Measurements from ENCODE around the gene P4HA3.

The P4HA3 gene

DNA sequence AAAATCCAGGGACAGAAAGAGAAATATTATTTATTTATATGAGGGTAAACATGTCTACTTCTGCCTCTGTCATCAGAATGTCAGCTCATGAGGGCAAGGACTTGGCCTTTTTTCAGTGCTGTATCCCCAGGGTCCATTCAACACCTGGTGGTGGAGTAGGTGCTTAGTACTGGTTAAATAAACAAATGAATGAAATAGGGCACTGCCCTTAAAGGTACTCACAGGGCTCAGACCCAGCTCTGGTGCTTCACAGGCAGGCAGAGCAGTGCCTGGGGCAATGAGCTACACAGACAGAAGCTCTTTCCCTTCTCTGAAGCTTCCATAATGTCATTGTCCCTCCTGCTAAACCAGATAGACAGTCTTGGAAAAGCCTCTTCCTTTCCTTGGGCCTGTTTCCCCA lies 30.9 kb downstream of the P4HA3 start:
- no peaks in the 10 kb centered on the region for H3K9me3 ChIP-seq (ENCODE audit: low read length)
- no peaks in the 10 kb centered on the region for H3K36me3 ChIP-seq (ENCODE audit: insufficient read depth, low read length)
- H3K4me3 ChIP-seq (ENCODE audit: low read depth in 1 of 2, low read length in 2 of 2), result no peak overlapping the region
- peaks cover 20% of the 10 kb centered on the region for H3K4me1 ChIP-seq (ENCODE audit: insufficient read depth, low read length)
- H3K27me3 ChIP-seq (ENCODE audit: control insufficient read depth in 1 of 2, insufficient read depth in 2 of 2, low read length in 2 of 2), result no peaks in the 10 kb centered on the region
- H3K9ac ChIP-seq (ENCODE audit: low read length), result no peak overlapping the region
- no peak overlapping the region for H3K27ac ChIP-seq (ENCODE audit: low read depth, low read length)

DNA sequence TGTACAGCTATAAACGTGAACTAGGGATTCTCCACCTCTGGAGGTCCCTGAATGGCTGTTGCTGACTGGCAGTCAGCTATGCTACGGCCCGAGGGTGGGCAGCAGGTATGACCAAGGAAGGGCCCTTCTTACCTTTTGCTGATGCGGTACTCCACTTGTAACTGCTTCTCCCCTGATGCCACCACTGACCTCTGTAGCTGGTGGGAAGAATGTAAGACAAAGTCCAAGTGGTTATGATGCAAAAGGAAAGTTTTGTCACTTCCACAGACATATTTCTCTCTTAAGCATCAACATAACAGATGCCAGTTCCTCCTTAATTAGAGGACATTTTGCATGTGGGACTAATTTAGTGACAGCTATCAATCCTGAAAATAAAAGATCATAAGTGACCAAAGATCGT lies 32.2 kb downstream of the P4HA3 start:
- Histone ChIP-seq H3K4me1 (ENCODE audit: insufficient read depth, low read length) (peaks cover 20% of the 10 kb centered on the region), H3K27me3 (ENCODE audit: control insufficient read depth in 1 of 2, insufficient read depth in 2 of 2, low read length in 2 of 2) (no peaks in the 10 kb centered on the region), H3K9ac (ENCODE audit: low read length) (no peak overlapping the region), H3K27ac (ENCODE audit: low read depth, low read length) (no peak overlapping the region), H3K36me3 (ENCODE audit: insufficient read depth, low read length) (no peaks in the 10 kb centered on the region), H3K9me3 (ENCODE audit: low read length) (no peaks in the 10 kb centered on the region), H3K4me3 (ENCODE audit: low read depth in 1 of 2, low read length in 2 of 2) (no peak overlapping the region)

DNA sequence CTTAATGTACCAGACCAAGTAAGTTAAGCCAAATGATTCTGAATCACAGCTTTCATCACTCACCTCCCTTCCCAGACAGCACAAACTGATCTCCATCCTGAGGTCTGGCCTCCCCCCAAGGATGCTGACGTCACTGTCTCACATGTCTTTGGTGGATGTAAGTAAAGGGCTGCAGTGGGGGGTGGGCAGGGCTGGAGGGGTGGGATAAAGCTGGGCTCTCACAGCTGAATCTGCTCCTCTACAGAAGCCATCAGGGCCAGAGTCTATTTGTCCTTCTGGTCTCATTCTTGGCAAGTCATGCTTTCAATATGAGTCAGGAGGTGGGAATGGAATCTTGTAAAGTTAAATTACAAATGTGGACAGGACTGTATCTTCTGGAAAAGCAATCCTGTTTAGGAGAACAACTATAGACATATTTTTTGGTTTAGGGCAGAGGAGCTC lies 32.7 kb downstream of the P4HA3 start:
- Histone ChIP-seq H3K27ac (ENCODE audit: low read depth, low read length) (no peak overlapping the region), H3K9ac (ENCODE audit: low read length) (no peak overlapping the region), H3K27me3 (ENCODE audit: control insufficient read depth in 1 of 2, insufficient read depth in 2 of 2, low read length in 2 of 2) (no peaks in the 10 kb centered on the region), H3K36me3 (ENCODE audit: insufficient read depth, low read length) (no peaks in the 10 kb centered on the region), H3K4me1 (ENCODE audit: insufficient read depth, low read length) (peaks cover 20% of the 10 kb centered on the region), H3K4me3 (ENCODE audit: low read depth in 1 of 2, low read length in 2 of 2) (no peak overlapping the region), H3K9me3 (ENCODE audit: low read length) (no peaks in the 10 kb centered on the region)

DNA sequence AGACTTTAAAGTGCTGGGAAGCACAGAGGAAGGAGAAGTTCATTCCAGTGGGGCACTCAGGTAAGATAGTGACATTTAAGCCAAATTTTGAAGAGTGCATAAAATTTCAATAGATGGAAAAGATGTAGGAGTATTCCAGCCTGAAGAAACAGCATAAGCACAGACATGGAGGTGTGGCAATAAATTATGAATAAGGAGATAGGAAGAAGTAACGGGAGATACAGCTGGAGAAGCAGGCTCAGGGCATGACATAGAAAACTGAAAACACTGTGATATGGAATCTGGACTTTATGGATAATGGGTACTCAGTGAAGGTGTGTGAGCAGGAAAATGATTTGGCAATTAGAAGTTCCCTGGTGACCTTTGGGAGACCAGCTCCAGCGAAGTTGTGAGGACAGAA lies 33.3 kb downstream of the P4HA3 start:
- H3K9me3 ChIP-seq (ENCODE audit: low read length), result no peaks in the 10 kb centered on the region
- H3K9ac ChIP-seq (ENCODE audit: low read length), result no peak overlapping the region
- H3K27me3 ChIP-seq (ENCODE audit: control insufficient read depth in 1 of 2, insufficient read depth in 2 of 2, low read length in 2 of 2), result no peaks in the 10 kb centered on the region
- H3K36me3 ChIP-seq (ENCODE audit: insufficient read depth, low read length), result no peaks in the 10 kb centered on the region
- peaks cover 20% of the 10 kb centered on the region for H3K4me1 ChIP-seq (ENCODE audit: insufficient read depth, low read length)
- H3K27ac ChIP-seq (ENCODE audit: low read depth, low read length), result no peak overlapping the region
- H3K4me3 ChIP-seq (ENCODE audit: low read depth in 1 of 2, low read length in 2 of 2), result no peak overlapping the region

DNA sequence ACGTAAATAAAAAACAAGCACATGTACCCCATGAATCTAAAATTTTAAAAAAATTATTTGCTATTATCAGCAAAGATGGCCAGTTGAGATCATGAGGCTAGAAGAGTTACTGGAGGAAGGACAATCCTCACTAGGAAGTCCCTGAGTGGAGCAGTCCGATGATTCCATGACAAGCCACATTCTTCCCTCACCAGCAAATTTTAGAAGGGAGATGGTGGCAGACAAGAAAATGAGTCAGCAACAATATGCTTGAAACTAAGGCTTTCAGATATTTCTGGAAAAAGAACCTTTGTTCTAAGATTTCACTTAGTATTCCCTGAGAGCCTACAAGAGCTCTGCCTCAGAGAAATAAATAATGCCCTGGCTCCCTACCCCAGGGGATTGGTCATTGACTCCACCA lies 34.9 kb downstream of the P4HA3 start:
- Histone ChIP-seq H3K4me3 (ENCODE audit: low read depth in 1 of 2, low read length in 2 of 2) (no peak overlapping the region), H3K9ac (ENCODE audit: low read length) (no peak overlapping the region), H3K27ac (ENCODE audit: low read depth, low read length) (no peak overlapping the region), H3K27me3 (ENCODE audit: control insufficient read depth in 1 of 2, insufficient read depth in 2 of 2, low read length in 2 of 2) (no peaks in the 10 kb centered on the region), H3K9me3 (ENCODE audit: low read length) (no peaks in the 10 kb centered on the region), H3K4me1 (ENCODE audit: insufficient read depth, low read length) (peaks cover 20% of the 10 kb centered on the region), H3K36me3 (ENCODE audit: insufficient read depth, low read length) (no peaks in the 10 kb centered on the region)

GRCh38 chr11:74272276-74272675 lies 39.2 kb downstream of the P4HA3 start:
- no peak overlapping the region for H3K4me3 ChIP-seq (ENCODE audit: low read depth in 1 of 2, low read length in 2 of 2)
- H3K27ac ChIP-seq (ENCODE audit: low read depth, low read length), result no peak overlapping the region
- no peaks in the 10 kb centered on the region for H3K27me3 ChIP-seq (ENCODE audit: control insufficient read depth in 1 of 2, insufficient read depth in 2 of 2, low read length in 2 of 2)
- no peaks in the 10 kb centered on the region for H3K4me1 ChIP-seq (ENCODE audit: insufficient read depth, low read length)
- no peaks in the 10 kb centered on the region for H3K36me3 ChIP-seq (ENCODE audit: insufficient read depth, low read length)
- no peak overlapping the region for H3K9ac ChIP-seq (ENCODE audit: low read length)
- no peaks in the 10 kb centered on the region for H3K9me3 ChIP-seq (ENCODE audit: low read length)

DNA sequence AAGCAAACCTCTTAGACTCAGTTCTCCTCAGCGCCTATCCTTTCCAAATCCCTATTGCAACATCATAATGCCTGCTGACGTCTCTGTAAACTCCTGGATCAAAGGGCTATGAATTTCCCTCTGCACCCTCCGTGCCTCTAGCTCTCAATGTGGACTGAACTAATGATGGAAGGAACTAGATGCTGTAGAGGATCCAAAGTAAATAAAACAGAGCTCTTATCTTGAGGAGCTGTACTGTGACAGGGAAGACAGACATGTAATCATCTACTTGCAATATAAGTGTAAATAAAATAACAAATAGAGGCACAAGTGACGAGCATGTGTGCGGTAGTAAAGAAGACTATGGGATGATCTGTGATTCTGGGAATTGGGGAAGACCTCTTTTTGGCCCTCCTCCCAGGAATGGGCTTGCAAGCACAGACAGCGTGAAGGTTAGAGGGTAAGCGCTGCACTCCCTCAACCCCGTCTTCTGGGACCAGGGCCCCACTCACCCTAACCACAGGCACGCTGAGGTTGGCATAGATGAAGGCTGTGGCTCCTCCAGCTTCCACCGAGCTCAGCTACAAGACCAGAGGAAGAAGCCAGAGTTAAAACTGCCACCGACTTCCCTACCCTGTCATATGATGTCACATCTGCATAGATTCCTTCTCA lies 42.2 kb downstream of the P4HA3 start:
- no peaks in the 10 kb centered on the region for H3K4me1 ChIP-seq (ENCODE audit: insufficient read depth, low read length)
- H3K9ac ChIP-seq (ENCODE audit: low read length), result no peak overlapping the region
- H3K36me3 ChIP-seq (ENCODE audit: insufficient read depth, low read length), result no peaks in the 10 kb centered on the region
- no peaks in the 10 kb centered on the region for H3K27me3 ChIP-seq (ENCODE audit: control insufficient read depth in 1 of 2, insufficient read depth in 2 of 2, low read length in 2 of 2)
- no peak overlapping the region for H3K27ac ChIP-seq (ENCODE audit: low read depth, low read length)
- no peaks in the 10 kb centered on the region for H3K9me3 ChIP-seq (ENCODE audit: low read length)
- no peak overlapping the region for H3K4me3 ChIP-seq (ENCODE audit: low read depth in 1 of 2, low read length in 2 of 2)

DNA sequence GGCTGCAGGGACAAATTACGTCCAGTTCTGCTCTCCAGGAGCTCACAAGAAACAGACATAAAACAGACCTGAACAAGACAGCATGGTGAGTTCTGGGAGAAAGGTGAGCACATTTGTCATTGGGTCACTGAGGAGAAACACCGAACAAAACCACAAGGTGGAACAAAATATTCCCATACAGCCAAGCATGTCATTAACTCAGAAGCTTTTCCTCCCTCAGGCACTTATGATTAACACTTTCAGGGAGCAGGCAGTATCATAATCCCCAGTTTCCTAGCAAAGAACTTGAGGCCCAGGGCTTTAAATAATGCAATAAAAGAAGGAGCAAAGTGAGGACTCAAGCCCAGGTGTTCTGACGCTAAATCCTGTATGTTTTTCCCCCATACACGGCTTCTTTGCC lies 43.0 kb downstream of the P4HA3 start:
- Histone ChIP-seq H3K27me3 (ENCODE audit: control insufficient read depth in 1 of 2, insufficient read depth in 2 of 2, low read length in 2 of 2) (no peaks in the 10 kb centered on the region), H3K9ac (ENCODE audit: low read length) (no peak overlapping the region), H3K4me3 (ENCODE audit: low read depth in 1 of 2, low read length in 2 of 2) (no peak overlapping the region), H3K4me1 (ENCODE audit: insufficient read depth, low read length) (no peaks in the 10 kb centered on the region), H3K27ac (ENCODE audit: low read depth, low read length) (no peak overlapping the region), H3K36me3 (ENCODE audit: insufficient read depth, low read length) (no peaks in the 10 kb centered on the region), H3K9me3 (ENCODE audit: low read length) (no peaks in the 10 kb centered on the region)

DNA sequence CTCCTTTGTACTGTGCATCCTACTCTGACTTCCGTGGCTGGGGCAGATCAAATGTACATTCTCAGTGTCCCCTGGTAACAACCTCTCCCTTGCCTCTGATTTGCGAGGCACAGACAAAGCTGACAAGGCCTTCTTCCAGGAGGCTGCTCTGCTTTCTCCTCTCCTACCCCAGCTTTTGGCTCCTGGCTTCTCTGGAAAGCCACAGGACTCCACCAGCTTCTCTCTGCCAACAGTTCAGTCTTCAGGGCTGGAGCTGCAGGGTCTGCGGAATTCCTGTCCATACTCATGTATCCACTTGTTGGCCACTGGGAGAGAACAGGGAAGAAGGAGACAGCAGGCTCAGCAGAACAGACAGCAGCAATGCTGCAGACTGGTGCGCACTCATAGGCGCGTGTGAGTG lies 44.4 kb downstream of the P4HA3 start:
- Histone ChIP-seq H3K27me3 (ENCODE audit: control insufficient read depth in 1 of 2, insufficient read depth in 2 of 2, low read length in 2 of 2) (no peaks in the 10 kb centered on the region), H3K4me3 (ENCODE audit: low read depth in 1 of 2, low read length in 2 of 2) (no peak overlapping the region), H3K4me1 (ENCODE audit: insufficient read depth, low read length) (no peaks in the 10 kb centered on the region), H3K36me3 (ENCODE audit: insufficient read depth, low read length) (no peaks in the 10 kb centered on the region), H3K27ac (ENCODE audit: low read depth, low read length) (no peak overlapping the region), H3K9ac (ENCODE audit: low read length) (no peak overlapping the region), H3K9me3 (ENCODE audit: low read length) (no peaks in the 10 kb centered on the region)

GRCh38 chr11:74265256-74265655 lies 46.2 kb downstream of the P4HA3 start:
- no peaks in the 10 kb centered on the region for H3K9me3 ChIP-seq (ENCODE audit: low read length)
- H3K9ac ChIP-seq (ENCODE audit: low read length), result no peak overlapping the region
- no peak overlapping the region for H3K27ac ChIP-seq (ENCODE audit: low read depth, low read length)
- no peaks in the 10 kb centered on the region for H3K36me3 ChIP-seq (ENCODE audit: insufficient read depth, low read length)
- H3K4me1 ChIP-seq (ENCODE audit: insufficient read depth, low read length), result no peaks in the 10 kb centered on the region
- no peaks in the 10 kb centered on the region for H3K27me3 ChIP-seq (ENCODE audit: control insufficient read depth in 1 of 2, insufficient read depth in 2 of 2, low read length in 2 of 2)
- H3K4me3 ChIP-seq (ENCODE audit: low read depth in 1 of 2, low read length in 2 of 2), result no peak overlapping the region

GRCh38 chr11:74262725-74263124 lies 48.7 kb downstream of the P4HA3 start:
- H3K27me3 ChIP-seq (ENCODE audit: control insufficient read depth in 1 of 2, insufficient read depth in 2 of 2, low read length in 2 of 2), result no peaks in the 10 kb centered on the region
- no peaks in the 10 kb centered on the region for H3K9me3 ChIP-seq (ENCODE audit: low read length)
- H3K36me3 ChIP-seq (ENCODE audit: insufficient read depth, low read length), result no peaks in the 10 kb centered on the region
- no peak overlapping the region for H3K27ac ChIP-seq (ENCODE audit: low read depth, low read length)
- H3K4me3 ChIP-seq (ENCODE audit: low read depth in 1 of 2, low read length in 2 of 2), result no peak overlapping the region
- peaks cover 6% of the 10 kb centered on the region for H3K4me1 ChIP-seq (ENCODE audit: insufficient read depth, low read length)
- H3K9ac ChIP-seq (ENCODE audit: low read length), result no peak overlapping the region

- Histone ChIP-seq H3K9me3 (ENCODE audit: low read length) (no peaks in the 10 kb centered on the region), H3K36me3 (ENCODE audit: insufficient read depth, low read length) (peaks cover 12% of the 10 kb centered on the region), H3K27me3 (ENCODE audit: control insufficient read depth in 1 of 2, insufficient read depth in 2 of 2, low read length in 2 of 2) (no peaks in the 10 kb centered on the region), H3K9ac (ENCODE audit: low read length) (no peak overlapping the region), H3K4me1 (ENCODE audit: insufficient read depth, low read length) (peaks cover 9% of the 10 kb centered on the region), H3K27ac (ENCODE audit: low read depth, low read length) (no peak overlapping the region), H3K4me3 (ENCODE audit: low read depth in 1 of 2, low read length in 2 of 2) (no peak overlapping the region)
Measured at GRCh38 chr11:74257959-74258553, 53.4 kb downstream of the P4HA3 start.

Data from muscle layer of colon (tissue), 2 donors.